PC-9 (cell line): ENCODE data around the gene LYPD6B.

ENCODE experiments used
- CTCF ChIP-seq: fragments of 200-600 bp; sonication (generic); conservative IDR thresholded peaks from 2 replicates; pipeline ENCODE4 v1.6.1; 2017; ENCODE audit warnings: mixed run types, antibody characterized with exemption, mild to moderate bottlenecking, moderate library complexity
- EZH2 ChIP-seq: fragments of 200-600 bp; sonication (generic); IDR thresholded peaks from 2 replicates; pipeline ENCODE4 v1.8.0; 2017; ENCODE audit warnings: antibody characterized with exemption, low read depth

GRCh38 chr2:149125031-149125725 is 86.7 kb downstream of the LYPD6B start:
- TF ChIP-seq CTCF (no peak), EZH2 (no peak)
